Endometrial microvascular endothelial cells (primary cell): ENCODE results near the gene RHBDL3. TPM values are rescaled to one million over a fixed set of nuclear protein-coding genes. Genes with fewer than 3 reads are reported as not detected.

Experiments
- in situ Hi-C: cut with HindIII; loops from 2 replicates; pipeline ENCODE4 v1.10.0; 2017; ENCODE audit warnings: low sequenced_read_pairs, low pct_unique_long_range_greater_than_20kb; ENCODE audit errors: inconsistent ontology term
- total RNA-seq: library from RNA; depleted of rRNA; stranded (reverse); fragments of >200 nt; gene quantifications from one replicate; pipeline ENCODE4 v1.2.3, GENCODE V29; 2015; ENCODE audit errors: inconsistent ontology term

Gene RHBDL3
- total RNA-seq, 1 donor from 2014 or later: not detected

- in situ Hi-C loops: no loop called here
These were observed 20.3 kb downstream of the RHBDL3 start for GRCh38 chr17:32285746-32286517.

DNA sequence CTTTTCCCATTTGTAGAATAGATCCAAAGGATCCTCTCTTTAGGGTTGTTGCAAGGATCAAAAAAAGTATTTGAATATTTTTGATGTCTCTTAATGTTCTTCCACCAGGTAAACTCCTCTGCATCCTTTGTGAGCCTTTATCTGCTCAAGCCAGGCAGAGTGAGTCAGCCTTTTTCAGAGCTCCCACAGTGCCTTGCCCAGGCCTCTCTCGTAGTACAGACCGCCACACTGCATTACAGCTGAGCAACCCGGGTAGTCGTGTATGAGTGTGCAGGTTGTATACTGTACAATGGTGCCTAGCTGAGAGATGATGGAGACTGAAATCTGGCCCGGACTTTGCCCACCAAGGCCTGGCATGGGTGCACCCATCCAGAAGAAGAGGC lies 20.9 kb downstream of the RHBDL3 start:
- in situ Hi-C loops: no loop called here

DNA sequence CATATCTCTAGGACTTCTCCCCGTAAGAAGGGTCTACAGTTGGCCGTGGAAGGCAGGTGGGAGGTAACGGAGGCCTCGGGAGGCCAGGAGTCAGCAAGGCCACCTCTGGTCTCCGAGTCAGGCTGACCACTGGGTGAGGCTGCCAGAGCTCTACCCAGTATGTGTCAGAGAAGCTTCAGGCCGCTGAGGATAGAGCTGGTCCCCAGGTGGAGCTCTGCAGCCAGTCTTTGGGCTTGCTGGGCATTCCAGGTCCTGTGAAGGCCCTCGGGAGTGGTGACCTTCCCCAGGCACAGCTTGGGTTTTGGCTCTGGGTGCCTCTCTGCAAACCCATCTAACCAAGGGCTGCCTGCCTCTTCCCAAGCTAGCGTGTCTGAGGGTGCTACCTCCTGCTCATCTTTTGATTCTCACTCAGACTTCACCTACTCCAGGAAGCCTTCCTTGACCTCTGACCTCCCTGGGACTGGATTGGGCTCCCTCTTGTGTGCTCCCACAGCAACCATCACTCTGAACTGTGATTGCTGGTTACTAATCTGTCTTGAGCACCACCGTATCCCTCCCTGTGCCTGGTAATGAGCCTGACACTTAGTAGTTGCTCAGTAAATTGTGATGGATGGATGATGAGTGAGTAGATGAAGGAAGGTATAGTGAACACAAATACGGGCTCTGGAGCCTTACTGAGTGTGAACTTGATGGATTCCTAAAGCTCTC lies 22.3 kb downstream of the RHBDL3 start:
- in situ Hi-C loops: no loop called here

DNA sequence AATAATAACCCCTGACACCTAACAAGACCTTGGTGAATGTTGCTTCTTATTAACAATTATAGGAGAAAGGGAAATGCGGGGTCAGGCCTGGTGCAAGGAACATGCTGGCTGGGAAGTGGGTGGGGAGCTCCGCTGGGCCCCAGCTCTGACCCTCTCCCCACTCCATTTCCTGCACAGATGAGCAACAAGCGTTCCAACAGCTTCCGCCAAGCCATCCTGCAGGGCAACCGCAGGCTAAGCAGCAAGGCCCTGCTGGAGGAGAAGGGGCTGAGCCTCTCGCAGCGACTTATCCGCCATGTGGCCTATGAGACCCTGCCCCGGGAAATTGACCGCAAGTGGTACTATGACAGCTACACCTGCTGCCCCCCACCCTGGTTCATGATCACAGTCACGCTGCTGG lies 23.0 kb downstream of the RHBDL3 start:
- in situ Hi-C loops: no loop called here

DNA sequence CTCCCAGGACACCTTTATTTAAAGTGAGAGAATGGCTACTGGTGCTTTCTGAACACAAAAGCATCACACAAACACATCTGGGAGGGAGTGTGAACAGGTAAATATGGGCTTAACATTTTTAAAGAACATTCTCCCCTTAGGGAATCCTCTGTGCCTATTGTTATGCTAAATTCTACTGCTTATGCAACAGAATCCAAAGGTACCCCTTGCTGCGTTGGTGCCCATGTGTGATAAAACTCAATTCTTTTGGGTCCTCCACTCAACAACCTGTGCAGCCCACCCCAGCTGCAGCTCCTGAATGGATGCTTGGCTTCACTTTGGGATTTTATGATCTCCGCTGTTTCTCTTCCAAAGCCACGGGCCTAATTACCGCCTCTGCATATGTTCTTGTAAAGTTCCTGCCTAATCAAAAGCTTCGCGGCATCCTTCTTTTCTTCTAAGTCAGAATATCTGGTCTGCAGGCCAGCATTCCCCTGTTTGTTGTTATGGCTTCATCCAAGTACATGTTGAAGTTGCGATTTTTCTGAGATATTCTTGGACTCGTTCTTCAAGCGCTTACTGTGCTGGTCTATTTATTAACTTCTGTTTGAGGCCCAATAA lies 23.9 kb downstream of the RHBDL3 start:
- in situ Hi-C loops: no loop called here

DNA sequence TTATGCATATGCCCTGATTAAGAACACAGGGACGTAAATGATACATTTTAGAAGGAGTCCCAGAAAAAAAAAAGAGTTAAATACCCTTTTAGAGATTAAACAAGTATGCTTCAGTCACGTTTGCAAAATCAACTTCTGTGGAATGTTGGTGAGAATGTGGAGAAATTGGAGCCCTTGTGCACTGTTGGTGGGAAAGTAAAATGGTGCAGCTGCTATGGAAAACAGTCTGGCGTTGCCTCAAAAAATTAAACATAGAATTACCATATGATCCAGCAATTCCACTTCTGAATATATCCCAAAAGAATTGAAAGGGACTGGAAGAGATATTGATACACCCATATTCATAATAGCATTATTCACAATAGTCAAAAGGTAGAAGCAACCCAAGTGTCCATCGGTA lies 26.5 kb downstream of the RHBDL3 start:
- in situ Hi-C loops: no loop called here

- in situ Hi-C loops: no loop called here
These were observed 31.8 kb downstream of the RHBDL3 start for GRCh38 chr17:32297424-32297823.

GRCh38 chr17:32297860-32298259 lies 32.2 kb downstream of the RHBDL3 start:
- in situ Hi-C loops: no loop called here

DNA sequence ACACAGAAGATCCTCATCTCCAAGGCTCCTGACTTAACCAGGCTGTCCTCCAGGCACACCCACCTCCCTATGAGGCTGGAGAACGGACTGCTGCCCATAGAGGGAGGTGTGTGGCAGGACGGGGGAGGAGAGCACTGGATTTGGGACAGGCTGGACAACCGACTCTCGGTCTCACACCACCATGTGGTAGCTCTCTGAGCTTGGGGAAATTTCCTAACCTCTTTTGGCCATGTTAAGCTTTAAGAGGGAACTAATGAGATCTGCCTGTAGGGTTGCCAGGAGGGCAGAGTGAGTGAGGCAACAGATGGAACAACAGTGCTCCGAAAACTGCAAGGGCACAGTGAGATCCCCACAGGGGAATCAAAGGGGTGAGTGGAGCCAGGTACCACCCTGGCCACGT lies 32.7 kb downstream of the RHBDL3 start:
- in situ Hi-C loops: no loop called here

DNA sequence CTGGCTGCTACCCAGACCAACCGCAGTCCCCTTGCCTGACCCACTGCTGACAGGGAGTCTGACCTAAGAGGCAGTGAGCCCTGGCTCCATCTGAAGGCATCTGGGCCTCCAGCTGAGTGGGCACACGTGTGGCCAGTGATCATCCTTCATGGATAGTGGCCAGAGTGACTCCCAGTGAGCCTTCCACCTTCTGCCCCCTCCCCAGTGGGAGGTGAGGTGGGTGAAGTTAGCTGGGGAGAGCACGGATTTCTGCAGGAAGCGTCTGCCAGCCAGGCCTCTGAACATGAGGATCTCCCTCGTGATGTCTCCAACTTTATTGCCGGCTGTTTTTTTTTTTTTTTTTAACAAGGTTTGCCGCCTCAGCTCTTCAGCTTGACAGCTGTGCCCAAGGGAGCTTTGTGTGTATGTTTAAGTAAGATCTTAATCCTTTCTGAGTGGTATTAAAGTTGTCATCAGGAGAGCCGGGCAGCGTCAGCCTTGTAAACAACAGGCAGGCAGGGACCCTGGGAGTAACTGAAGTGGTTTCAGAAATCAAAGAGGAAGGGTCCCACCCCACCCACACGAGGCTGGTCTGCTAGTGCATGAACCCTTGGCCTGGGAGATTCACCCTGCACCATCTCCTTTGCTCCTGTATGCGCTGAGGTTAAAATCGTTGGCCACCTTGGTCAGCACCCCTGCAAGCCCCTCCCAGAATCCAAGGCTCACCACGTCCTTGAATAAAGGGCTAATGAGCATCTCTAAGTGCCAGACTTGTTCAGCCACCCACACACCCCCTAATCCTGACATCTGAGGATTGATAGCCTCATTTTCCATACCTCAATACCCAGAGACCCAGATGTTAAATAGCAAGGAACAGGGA lies 33.3 kb downstream of the RHBDL3 start:
- in situ Hi-C loops: no loop called here

- in situ Hi-C loops: no loop called here
These were observed 34.0 kb downstream of the RHBDL3 start for GRCh38 chr17:32299580-32300164.

GRCh38 chr17:32302037-32302436 lies 36.4 kb downstream of the RHBDL3 start:
- in situ Hi-C loops: no loop called here

DNA sequence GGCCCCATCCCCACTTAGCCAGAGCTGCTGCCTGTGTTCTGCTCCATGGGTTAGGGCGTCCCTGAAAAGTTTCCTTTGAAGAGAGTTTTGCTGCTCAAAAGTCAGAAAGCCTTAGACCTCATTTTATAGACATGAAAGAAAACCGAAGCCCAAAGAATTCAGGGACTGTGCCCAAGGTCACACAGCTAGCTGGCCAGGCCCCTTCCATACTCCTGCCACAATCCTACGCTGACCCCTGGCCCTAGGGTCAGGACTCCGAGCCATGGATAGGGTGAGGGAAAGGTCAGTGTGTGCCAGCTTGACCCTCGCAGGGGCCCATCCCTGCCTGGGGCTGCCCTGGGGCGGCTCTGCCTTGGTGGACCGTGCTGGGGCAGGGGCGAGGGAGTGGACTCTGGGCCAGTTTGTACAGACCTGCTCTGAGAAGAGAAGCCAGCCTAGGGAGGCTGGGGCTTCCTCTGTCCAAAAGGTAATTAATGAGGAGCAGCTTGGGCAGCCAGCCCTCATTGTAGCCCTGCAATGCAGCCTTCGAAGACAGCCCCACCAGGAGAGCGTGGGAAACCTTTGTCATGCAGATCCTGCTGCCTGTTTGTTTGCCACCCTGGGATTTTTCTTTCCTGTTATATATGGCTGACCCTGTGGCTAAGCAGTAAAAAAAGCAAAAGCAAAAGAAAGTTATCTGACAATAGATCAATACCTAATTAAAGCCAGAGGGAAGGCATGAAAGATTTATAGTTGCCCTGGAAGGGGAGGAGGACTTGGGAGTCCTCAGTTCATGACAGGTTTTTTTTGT lies 37.4 kb downstream of the RHBDL3 start:
- in situ Hi-C loops: no loop called here

GRCh38 chr17:32303781-32304288 lies 38.2 kb downstream of the RHBDL3 start:
- in situ Hi-C loops: no loop called here

DNA sequence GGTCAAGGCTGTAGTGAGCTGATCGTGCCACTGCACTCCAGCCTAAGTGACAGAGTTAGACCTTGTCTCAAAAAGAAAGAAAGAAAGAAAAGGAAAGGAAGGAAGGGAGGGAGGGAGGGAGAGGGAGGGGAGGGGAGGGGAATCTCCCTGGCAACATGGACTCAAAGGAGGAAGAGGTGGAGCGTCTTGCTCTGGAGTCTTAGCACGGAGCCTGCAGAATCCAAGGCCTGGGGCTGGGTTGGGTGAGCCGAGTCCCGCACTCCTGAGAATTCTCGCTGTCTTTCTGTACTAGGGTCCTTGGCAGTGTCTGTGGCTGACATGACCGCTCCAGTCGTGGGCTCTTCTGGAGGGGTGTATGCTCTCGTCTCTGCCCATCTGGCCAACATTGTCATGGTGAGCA lies 39.4 kb downstream of the RHBDL3 start:
- in situ Hi-C loops: no loop called here

- in situ Hi-C loops: no loop called here
These were observed 42.0 kb downstream of the RHBDL3 start for GRCh38 chr17:32307658-32308057.

GRCh38 chr17:32311028-32311536 lies 45.5 kb downstream of the RHBDL3 start:
- in situ Hi-C loops: no loop called here

DNA sequence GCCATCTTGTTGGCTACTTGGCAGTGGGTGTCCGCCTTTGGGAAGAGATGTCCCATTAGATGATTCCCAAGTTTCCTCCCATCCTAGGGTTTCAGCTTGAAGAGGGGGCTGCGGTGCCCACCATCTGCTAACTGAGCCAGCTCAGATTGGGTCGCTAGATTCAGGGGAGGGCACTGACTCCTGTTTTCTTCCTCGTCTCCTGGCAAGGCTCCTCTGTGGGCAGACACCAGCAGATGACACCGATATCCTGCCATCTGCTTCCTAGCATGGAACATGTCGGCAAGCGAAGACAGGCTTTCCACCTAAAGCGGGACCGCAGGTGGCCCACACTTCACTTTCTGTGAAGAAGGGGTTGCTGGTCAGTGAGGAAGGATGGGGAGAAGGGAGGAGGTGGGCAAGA lies 49.0 kb downstream of the RHBDL3 start:
- in situ Hi-C loops: no loop called here
